Stimulated activated naive CD8-positive, alpha-beta T cell treated with anti-CD3 and anti-CD28 coated beads, Interleukin-15, Interleukin-2, amounts not matched to agents 100 U/mL and 50 U/mL, for 24 hours (primary cell): ENCODE results near the gene SRD5A3.
"Not testable (repeated sequence)": the region's sequence is repeated elsewhere in the genome, so short reads cannot be mapped to it uniquely, and the experiment has no call there.

ENCODE experiments used
- ATAC-seq: fragments of 150-1000 bp; cut with Tn5 transposase; one replicate; pipeline ENCODE4 v1.10.0; 2021
- DNase-seq: peaks from one replicate; pipeline ENCODE4 v3.0.0; 2021

The SRD5A3 gene

DNA sequence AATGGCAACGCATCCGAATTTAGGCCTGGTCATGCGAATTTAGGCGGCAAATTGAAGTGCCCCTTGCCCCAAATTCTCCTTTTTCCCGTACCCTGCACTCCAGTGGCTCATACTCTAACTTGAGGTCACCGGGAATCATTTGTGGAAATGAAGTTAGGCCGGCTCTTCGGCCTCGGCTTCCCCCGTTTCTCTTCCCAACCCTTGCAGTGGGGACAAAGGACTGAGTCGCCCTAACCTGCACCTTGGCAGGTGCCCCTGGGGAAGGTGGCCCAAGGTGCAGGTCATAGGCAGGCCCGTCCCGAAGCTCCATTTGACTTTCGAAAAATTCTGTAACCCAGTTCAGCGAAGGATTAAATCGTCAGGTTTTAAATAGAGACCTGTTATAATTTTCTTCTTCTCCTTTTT lies 811 bp downstream of the SRD5A3 start:
- ATAC-seq (no peak), DNase-seq (no peak)

DNA sequence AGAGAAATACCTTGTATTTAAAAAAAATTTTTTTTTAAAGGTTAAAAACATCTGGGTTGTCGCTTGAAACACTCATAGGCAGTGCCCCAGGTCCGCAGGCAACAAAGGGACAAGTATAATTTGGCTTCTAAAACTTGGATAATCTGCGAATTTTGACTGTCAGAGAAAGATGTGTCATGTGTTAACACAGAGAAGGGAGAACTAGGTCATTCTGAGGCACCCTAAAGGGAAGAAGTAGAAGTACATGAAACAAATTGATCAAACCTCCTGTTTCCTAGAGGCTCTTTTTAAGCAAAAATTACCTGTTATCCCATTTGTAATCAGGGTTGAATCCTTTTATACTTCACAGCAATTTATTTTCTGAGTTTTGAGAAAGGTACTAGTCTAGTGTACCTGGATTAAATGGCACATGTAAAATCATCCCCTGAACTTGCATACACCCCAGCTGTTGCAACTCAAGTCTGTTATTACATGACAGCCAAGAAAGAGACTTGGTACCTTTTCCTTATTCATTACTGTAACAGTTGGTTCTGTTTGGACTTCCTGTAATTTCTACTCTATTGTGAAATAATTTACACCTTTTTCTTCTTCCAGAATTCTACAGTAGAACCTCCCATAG lies 1.7 kb downstream of the SRD5A3 start:
- no peak for ATAC-seq

DNA sequence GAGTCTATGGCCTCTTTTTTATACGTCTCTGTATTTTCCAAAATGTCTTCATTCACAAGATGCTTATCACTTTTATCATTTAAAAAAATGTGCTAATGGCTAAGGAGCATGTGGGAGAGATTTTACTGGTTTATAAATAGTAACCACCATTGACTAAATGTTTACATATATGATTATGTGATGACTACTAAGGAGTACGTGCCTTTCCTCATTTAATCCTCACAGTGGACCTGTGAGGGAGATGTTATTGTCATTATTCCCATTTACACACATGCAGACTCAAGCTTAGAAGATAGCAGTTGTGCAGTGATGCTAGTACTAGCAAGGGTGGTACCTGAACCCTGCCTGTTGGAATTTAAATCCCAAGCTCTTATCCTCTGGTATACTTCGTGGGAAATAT lies 2.4 kb downstream of the SRD5A3 start:
- ATAC-seq (no peak), DNase-seq (no peak)

More for the DNA sequence above, 1.7 kb downstream of the SRD5A3 start:
- DNase-seq: no peak

DNA sequence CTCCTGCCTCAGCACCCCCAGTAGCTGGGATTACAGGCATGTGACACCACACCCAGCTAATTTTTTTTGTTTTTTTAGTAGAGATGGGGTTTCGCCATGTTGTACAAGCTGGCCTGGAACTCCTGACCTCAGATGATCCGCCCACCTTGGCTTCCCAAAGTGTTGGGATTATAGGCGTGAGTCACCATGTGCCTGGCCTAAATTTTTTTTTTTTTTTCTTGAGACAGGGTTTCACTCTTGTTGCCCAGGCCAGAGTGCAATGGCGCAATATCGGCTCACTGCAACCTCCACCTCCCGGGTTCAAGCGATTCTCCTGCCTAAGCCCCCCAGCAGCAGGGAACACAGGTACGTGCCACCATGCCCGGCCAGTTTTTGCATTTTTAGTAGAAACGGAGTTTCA lies 4.8 kb downstream of the SRD5A3 start:
- ATAC-seq, DNase-seq: not testable (repeated sequence)

DNA sequence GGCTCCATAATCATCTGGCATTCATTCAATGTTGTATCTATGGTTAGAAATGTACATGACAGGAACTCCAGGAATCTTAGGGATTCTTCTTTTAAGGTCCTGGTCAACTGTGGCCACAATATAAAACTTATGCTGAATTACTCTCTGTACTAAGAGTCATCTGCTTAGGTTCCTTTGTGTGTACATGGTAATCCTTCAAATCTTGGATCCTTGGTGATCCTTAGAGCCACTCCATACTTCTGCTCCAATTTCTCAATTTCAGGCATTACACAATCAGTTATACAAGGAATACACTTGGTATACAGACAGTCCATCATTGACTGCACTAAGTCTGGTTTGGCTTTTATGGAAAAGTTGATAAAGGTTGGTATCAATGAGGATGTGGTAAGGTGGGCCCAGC lies 5.8 kb downstream of the SRD5A3 start:
- ATAC-seq (no peak), DNase-seq (no peak)

DNA sequence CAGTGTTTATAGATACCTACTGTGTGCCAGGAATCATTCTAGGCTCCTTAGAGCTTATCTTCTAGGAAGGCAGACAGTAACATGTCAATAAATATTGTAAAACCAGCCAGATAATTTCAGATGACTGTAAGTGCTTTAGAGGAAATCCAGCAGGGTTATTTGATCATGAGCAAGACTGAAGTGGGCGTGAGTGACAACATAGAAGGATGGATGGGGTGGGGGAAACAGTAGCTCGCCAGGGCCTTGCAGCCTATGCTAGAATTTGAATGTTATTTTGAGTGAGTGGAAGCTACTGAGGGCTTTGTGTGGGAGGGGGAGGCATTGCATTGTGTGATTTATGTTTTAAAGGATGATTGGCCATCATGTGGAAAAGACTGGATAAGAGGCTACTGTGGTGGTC lies 6.7 kb downstream of the SRD5A3 start:
- DNase-seq: no peak
- ATAC-seq: no peak

DNA sequence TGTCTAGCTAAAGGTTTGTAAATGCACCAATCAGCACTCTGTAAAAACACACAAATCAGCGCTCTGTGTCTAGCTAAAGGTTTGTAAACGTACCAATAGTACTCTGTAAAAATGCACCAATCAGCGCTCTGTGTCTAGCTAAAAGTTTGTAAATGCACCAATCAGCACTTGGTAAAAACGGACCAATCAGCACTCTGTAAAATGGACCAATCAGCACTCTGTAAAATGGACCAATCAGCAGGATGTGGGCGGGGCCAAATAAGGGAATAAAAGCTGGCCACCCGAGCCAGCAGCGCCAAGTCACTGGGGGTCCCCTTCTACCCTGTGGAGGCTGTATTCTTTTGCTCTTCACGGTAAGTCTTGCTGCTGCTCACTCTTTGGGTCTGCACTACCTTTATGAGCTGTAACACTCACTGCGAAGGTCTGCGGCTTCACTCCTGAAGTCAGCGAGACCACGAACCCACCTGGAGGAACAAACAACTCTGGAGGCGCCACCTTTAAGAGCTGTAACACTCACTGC lies 7.2 kb downstream of the SRD5A3 start:
- DNase-seq, ATAC-seq: not testable (repeated sequence)

DNA sequence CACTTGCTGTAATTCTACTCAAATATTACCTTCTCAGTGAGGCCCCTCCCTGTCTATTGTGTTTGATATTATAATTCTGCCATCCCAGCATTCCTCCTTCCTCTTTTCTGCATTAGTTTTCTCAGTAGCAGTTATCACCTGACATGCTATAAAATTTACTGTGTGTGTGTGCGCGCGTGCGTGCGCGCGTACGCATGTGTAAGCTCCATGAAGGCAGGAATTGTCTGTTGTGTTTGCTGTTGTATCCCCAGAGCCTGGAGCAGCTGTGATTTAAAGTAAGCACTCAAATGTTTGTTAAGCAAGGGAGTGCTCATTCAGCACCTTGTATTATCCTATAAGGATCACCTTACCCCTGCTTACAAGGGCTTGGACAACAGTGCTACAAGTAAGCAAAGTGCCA lies 8.6 kb downstream of the SRD5A3 start:
- no peak for ATAC-seq
- no peak for DNase-seq

DNA sequence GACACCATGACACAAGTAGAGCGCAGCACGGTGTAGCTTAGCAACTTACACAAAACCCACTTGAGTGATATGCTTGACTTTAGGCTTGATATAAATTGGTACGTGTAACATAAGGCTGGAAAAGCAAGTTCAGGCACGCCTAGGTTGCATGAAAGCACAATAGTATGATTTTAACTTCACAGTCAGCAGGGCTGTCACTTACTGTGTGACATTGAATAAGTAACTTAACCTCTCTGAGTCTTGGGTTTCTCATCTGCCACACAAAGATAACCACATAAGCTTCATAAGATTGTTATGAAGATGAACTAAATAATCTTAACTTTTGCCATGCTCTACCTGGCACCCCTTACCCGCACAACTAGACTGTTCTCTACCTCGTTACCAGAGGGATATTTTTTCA lies 9.5 kb downstream of the SRD5A3 start:
- DNase-seq: no peak
- no peak for ATAC-seq

DNA sequence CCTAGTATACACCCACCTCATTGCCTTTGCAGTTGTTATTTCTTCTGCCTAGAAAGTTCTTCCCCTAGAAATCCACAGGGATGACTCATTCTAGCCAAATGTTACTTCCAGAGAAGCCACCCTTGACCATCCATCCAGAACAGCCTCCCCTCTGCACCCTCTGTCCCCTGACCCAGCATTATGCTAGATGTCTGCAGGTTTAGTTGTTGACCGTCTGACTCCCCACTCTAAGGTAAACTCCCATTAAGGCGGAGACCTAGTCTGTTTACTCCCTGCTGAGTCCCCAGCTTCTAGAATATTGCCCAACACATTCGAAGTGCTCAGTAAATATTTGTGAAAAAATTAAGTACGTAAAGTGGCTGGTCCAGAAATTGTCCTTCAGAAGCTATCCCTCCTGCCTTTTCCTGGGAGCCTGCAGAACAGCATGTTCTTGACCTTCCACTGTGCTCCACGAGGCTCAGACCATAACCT lies 11.0 kb downstream of the SRD5A3 start:
- no peak for DNase-seq
- ATAC-seq: no peak

DNA sequence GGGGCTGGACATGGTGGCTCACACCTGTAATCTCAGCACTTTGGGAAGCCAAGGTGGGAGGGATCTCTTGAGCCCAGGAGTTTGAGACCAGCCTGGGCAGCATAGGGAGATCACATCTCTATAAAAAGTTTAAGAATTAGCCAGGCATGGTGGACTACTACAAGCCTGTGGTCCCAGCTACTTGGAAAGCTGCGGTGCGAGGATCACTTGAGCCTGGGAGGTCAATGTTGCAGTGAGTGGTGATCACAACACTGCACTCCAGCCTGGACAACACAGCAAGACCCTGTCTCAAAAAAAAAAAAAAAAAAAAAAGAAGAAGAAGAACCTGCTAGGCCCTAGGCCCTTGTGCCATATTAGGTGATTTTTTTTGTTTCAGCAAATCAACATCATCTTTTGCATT lies 12.2 kb downstream of the SRD5A3 start:
- ATAC-seq (no peak), DNase-seq (no peak)

DNA sequence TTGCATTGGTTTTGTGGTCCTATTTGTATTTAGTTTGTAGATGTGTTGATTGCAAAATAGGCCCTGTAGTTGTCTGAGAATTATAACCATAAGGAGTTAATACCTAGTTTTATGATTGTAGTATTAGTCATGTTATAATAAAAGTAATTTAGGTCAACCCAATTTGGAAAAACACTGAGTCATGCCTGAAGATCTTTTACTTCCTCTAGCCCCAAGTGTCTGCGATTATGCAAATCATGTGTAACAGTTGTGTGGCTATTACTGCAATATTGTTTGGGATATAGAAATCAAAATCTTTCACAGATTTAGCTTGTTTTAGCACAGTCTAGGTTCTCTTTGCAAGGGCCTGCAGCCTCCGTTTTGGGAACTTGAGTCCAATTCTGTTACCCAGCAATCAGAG lies 12.6 kb downstream of the SRD5A3 start:
- peak; percentile 75 for ATAC-seq
- no peak for DNase-seq

DNA sequence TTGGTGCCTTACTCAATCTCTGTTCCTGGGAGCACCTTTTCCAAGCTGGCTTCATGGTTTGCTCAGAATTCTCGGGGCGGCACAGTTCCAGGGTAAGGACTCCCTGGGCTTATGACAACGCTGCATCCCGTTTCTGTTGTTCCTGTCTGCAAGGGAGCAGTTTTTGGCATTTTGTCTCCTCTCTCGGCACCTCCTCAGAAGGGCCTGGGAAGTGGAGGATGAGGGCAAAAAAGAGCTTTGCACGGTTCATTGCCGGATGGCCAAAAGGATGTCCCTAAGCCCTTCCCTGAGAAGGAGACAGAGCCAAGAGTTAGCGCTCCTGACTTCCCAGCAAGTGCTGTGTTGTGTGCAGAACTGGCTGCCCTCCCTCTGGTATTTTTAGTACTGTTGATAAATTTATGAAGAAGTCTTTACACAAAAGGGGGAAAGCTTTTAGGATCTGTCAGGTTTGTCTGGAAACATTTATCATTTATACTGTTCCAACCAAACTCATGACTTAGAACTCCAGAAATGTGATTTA lies 13.4 kb downstream of the SRD5A3 start:
- DNase-seq (no peak), ATAC-seq (no peak)

DNA sequence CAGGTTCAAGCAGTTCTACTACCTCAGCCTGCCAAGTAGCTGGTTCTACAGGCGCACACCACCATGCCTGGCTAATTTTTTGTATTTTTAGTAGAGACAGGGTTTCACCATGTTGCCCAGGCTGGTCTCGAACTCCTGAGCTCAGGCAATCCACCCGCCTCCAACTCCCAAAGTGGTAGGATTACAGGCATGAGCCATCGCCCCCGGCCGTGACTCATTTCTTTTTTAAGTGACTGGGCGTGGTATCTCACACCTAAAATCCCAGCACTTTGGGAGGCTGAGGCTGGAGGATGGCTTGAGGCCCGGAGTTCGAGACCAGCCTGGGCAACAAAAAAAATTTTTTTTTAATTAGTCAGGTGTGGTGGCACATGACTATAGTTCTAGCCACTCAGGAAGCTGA lies 16.9 kb downstream of the SRD5A3 start:
- not testable (repeated sequence) for DNase-seq, ATAC-seq

DNA sequence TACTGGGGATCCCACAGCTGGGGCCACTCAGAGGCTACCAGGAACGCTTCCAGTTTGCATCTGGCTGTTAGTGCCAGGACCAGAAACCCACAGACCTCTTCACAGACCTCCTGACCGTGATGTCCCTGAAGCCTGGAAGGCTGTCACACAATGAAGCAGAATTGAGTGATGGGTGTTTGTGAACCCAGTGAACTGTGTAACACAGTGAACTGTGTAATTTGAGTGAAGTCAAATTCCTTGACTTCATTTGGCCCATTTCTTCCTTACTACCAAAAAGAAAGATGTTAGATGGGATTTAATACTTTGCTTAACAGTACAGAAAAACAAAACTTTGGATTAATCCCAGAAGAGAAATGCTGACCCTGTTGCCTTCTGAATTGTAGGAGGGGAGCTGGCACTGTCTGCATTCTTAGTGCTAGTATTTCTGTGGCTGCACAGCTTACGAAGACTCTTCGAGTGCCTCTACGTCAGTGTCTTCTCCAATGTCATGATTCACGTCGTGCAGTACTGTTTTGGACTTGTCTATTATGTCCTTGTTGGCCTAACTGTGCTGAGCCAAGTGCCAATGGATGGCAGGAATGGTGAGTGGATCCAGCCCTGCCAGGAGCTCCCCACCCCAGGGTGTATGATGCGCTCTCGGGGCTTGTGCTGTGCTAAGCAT lies 17.8 kb downstream of the SRD5A3 start:
- no peak for DNase-seq
- no peak for ATAC-seq

DNA sequence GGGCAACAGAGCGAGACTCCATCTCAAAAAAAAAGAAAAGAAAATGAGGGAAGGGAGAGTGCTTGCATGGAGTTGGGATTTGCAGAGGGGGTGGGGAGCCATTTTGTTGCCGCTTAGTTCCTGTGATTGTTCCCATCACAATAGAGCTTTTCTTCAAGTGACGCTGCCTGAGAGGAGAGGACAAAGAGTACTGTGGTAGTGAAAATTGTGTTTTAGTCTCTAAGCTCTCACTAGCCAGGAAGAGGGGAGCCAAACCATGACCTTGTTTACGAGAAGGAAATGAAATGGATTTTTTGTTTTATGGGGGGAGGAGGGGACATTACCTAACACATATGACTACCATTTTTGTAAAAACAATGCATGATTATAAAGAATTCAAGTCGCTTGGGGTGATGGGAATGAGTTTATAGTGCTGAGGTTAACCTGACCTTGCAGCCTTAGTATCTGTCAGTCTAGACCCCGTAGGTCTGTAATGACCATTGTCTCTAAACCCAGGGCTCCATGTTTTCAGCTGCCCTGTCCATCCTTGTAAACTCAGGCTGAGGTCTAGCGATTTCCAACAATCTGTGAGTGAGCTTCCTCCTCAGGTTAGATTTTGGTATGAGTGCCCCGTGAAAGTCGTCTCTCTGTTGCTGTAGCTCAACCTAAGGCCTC lies 18.8 kb downstream of the SRD5A3 start:
- DNase-seq: no peak
- ATAC-seq: no peak

DNA sequence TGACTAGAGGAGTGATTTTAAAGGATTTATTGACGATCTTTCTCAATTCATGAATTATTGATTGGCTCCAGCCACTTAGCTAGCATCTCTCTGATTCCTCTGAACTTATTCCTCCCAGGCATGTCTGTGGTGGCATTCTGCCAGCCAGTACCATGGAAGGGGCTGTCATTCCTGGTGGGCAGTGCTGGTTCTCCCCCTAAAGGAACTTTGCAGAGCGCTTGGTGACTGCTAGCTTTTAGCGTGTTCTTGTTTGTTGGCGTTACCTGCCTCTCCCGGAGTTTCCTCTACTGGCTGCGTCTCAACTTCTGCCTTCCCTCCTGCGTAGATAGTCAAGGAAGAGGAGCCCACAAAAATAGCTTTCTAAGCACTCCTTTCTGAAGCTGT lies 19.3 kb downstream of the SRD5A3 start:
- no peak for ATAC-seq
- DNase-seq: no peak

DNA sequence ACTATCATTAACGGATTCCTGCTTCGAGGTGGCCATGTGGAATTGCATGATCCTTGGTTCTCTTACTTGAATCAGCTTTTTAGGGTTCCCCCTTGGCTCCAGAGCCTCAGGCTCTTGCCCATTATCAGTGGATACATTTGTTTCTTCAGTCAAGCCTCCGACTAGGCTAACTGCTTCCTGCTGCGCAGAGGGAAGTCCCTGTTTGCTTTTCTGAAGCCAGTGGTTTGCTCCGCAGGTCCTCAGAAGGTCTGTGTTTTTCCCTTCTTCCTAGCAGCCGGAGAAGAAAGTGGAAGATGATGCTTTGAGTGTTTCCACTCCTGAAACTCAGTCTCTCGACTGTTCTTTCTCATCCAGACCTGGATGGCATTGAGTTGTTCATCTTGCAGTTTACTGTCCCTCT lies 20.6 kb downstream of the SRD5A3 start:
- no peak for DNase-seq
- no peak for ATAC-seq

DNA sequence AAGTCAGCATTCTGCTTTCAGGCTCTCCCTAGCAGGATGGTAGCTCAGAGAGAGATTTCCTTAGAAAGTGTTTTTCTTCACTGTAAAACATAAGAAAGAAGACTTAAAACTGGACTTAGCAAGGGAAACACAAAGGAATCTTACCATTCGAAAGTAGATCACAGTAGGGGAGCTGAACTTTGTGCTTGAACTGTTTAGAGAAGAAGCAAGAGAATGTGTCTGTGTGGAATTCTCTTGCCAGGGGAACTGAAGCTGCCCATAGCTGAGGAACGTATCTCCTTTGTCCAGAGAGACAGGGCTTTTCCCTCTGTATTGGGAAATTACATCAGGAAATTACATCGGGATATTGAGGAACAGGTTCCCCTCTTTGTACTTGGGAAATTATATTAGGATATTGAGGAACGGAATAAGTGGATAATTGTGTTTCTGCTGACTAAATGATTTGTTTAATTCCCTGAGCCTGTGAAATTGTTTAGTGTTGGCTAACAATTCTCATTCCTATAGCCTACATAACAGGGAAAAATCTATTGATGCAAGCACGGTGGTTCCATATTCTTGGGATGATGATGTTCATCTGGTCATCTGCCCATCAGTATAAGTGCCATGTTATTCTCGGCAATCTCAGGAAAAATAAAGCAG lies 21.2 kb downstream of the SRD5A3 start:
- no peak for ATAC-seq

DNA sequence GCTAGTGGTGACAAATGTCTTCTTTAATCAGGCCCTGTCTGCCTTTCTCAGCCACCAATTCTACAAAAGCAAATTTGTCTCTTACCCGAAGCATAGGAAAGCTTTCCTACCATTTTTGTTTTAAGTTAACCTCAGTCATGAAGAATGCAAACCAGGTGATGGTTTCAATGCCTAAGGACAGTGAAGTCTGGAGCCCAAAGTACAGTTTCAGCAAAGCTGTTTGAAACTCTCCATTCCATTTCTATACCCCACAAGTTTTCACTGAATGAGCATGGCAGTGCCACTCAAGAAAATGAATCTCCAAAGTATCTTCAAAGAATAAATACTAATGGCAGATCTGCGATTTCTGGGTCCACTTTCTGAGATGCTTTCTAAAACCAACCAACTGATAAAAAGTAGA lies 23.9 kb downstream of the SRD5A3 start:
- no peak for DNase-seq
- ATAC-seq: no peak

More for the DNA sequence above, 21.2 kb downstream of the SRD5A3 start:
- DNase-seq: no peak

DNA sequence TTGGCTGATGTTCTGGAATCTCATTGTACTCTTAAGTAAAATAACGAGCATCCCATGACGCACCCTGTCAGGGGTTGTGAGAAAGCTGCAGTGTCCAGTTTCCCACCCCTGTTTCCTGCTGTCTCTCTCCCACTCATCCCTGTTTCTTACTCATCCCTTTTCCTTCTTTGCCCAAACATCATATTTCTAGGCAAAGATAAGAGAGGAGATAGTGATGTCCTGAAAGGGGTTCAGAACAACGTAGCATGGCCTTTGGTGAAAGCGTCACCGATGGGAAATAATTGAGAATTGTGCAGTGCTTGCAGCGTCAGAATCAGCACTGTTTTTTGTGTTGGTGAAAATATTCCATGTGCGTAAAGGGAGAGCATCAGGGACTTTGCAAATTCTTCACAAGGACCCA lies 26.2 kb downstream of the SRD5A3 start:
- DNase-seq (no peak), ATAC-seq (no peak)

DNA sequence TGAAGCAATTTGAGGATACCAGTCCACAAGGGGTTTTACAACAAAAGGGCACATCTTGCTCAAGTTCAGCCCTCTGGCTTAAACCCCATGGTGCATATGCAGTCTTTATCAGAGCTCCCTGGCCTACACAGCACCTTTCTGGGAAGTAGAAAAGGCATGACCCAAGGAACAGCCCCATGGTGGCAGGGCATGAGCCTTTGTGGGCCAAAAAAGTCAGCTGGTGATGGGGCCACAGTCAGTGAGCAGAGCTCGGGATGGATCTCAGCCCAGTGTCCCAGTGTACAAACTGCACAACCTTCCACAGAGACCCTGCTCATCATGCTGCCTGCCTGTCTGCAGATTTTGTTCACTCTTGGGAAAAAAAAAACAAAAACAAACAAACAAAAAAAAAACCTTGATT lies 27.4 kb downstream of the SRD5A3 start:
- DNase-seq: no peak
- no peak for ATAC-seq

DNA sequence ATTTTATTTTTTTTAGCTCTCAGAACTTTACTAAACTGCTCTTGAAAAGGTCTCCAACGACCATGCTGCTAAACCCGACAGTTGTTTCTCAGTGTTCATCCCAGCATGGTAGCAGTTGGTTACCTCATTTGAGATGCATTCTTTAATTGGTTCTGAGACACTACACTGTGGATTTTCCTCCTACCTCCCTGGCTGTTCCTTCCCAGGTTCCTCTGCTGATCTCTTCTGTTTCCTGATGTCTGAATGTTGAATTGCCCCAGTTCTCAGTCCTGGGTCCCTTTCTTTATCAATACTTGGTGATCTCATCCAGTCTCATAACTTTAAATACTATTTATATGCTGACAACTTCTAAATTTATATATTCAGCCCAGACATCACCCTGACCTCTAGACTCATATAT lies 30.7 kb downstream of the SRD5A3 start:
- no peak for ATAC-seq
- DNase-seq: no peak
